Activated CD8-positive, alpha-beta memory T cell treated with anti-CD3 and anti-CD28 coated beads, Interleukin-2, amount 50 U/mL, for 24 hours (primary cell): Measurements from ENCODE around the gene CCDC150.
"Not testable (repeated sequence)": the region's sequence is repeated elsewhere in the genome, so short reads cannot be mapped to it uniquely, and the experiment has no call there.

Source experiments
- DNase-seq: peaks from one replicate; pipeline ENCODE4 v3.0.0-alpha.2; 2020; ENCODE audit errors: extremely low read depth

Gene CCDC150

DNA sequence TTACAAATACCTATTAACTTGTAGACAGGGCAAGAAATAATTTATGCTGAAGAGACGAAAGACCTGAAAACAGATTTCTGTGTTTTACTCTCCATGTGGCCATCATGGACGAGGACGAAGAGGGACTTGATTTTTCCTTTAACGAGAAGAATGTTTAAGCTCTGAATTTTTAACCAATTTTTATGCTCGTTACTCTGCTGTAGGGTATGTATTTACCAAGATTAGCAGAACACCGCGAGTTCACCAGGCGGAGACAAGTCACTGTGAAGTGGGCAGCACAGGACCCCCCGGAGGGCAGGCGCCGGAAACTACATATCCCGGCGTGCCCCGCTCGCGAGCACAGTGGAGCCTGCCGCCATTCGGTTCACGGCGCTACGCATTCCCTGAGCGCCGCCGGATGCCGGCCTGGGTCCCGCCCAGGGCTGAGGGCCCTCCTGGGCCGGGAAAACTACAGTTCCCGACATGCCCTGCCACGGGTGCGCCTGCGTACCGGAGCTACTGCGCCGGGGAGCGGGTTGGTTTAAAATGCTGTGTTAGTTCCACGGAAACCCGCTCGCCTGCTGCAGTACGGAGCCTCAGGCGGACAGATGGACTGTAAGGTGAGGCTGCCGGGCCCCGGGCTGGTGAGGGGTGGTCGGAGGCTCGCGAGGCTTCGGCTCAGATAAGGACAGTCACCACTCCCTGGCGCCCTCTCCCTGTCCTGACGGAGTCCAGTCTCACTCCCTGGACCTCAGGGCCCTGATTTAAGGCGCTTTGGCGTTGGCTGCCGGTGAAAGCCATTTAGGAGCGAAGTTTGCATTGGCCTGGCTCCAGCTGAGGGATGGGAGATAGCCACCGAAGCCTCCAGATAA is at the start of gene CCDC150:
TSS of gene CCDC150 (plus strand) at position 536 of the 851 bp plus-strand sequence. CDS start at position 588, 52 bp downstream.
- DNase-seq: peak; percentile 80

GRCh38 chr2:196590286-196590685 is 49.2 kb upstream of the CCDC150 start:
- no peak for DNase-seq

GRCh38 chr2:196591004-196591403 is 48.5 kb upstream of the CCDC150 start:
- DNase-seq: no peak

DNA sequence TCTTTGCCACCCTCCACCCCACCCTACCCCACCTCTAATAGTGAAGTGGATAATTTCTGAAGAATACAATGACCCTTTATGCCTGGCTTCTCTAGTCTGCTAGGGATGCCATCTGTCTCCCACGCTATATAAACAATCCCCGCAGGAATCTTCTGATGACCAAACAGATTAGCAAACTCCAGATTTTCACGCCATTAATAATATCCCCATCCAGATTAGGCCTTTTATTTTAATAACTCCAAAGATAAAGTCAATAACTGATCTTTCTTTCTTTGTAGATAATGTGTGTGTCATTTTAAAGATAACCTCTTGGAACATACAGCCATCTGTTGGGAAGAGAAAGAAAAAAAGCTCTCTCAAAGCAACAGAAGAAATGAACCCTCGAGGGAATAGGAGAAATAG is 47.9 kb upstream of the CCDC150 start:
- no peak for DNase-seq

DNA sequence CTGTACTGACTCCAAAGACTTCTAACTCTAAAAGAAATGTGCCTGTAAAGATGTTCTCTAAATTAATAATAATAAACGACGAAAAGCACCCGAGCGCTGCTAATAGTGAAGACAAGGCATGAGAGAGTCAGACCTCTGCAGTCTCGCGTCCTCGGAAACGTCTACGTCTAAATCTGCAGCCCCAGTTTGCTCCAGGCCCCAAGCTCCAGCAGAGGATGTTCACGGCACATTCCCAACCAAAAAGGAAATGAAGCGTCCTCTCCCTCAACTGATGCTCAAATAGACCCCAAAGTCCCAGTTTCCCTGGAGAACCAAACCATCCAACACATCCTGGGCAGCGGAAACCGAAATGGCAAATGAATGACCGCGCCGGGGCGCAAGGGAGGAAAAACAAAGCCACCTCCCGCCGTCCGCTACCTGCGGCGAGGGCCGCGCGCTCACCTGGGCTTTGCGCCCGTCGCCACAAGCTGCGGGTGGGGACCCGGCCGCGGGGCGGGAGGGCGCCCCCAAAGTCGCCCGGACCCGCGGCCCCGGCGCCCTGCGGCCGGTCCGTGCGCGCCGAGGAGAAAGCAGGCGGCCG is 47.1 kb upstream of the CCDC150 start:
- no peak for DNase-seq

DNA sequence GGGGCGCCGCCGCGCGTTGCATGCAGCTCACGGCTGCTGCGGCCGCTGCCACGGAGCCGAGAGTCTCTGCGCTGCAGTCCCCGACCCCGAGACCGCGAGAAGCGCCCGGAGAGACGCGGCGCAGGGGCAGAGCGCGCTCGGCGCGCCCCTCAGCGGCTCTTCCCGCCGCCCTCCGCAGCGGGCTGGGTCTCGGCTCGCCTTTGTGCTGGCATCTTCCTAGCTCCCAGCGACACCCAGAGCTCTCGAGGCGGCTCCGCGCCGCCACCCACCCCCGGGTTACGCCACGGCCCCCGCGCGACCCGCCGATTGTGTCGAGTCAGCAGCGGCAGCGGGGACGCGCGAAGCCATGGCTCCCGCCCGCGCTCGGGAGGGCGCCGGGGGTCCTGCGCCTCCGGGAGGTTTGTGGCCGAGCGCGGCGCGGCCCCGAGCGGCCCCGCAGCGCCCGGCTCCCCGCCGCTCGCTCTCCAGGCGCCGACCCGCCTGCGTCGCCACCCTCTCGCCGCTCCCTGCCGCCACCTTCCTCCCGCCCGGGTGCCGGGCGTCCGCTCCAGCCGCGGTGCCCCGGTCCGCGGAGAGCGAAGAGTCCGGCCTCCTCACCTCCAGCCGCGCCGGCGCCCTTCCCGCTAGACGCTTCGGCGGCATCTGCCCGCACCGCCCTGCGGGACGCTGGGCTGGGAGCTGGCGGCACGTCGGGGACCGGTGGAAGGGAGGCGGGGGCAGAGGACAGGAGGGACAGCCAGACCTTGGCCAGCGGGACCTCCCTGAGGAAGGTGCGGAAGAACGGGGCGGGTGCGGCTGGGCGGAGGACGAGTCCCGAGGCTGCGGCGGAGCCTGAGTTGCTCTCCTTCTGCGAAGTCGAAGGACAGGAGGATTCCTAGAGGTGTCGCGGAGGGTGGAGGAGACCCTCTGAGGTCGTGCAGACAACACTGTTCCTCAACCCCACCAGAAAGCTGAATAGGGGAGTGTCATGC is 46.3 kb upstream of the CCDC150 start, which contains the start of gene HECW2:
TSS of gene HECW2 (minus strand) at position 644 of the 971 bp plus-strand sequence.
- DNase-seq: no peak

GRCh38 chr2:196594158-196594557 is 45.4 kb upstream of the CCDC150 start:
- no peak for DNase-seq

- DNase-seq: no peak
Observed at GRCh38 chr2:196597531-196597930, 42.0 kb upstream of the CCDC150 start.

GRCh38 chr2:196598412-196598811 is 41.1 kb upstream of the CCDC150 start:
- DNase-seq: no peak

DNA sequence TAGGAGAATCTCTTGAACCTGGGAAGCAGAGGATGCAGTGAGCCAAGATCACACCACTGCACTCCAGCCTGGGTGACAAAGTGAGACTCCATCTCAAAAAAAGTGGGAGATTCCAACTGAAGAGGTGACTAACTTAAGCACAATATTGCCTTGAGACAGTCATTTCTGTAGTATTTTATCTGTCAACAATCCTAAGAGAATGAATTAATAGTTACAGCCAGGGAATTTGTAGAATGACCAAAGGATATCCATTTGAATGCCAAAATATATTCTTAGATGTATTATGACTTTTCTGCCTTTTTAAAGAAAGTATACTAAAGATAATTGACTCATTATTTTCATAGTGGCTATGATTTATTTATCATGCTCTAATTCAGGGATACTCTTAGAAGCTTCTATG is 40.7 kb upstream of the CCDC150 start:
- no peak for DNase-seq

DNA sequence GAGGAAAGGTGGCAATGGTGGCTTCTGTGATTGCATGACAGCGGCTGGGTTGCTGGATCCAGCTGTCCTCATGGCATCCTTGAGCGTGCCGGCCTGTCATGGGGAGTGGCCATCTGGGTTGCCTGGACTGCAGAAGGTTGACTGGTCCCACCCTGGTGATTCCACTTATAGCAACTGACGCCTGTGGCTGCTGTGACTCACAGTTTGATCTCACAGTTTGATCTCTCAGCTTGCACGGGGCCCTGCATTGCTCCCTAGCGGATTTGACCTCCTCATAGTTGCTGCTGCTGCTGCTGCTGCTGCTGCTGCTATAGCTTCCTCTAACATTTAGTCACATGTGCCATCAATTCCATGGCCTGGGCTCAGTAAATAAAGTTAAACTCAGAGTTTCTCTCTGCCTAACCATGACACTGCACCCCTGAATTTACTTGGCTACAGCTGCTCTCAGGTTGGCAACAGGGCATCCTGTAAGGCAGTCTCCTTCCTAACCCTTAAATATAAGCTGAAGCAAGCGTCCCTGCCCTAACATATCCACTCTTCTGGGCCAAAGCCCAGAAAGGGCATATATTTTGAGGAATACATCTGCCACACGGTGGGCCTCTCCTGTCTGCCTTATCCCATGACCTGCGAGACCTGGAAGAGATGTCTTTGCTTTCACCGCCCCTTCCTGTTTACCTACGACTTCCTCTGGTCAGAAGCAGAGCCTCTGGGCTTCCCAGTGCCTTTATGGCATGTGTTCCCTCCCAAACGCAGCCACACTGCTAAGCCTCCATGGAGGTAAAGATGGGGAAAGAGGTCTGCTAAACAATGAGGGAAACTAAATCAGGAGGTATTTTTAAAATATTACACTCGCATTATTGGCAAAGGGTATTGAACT is 37.8 kb upstream of the CCDC150 start:
- no peak for DNase-seq

GRCh38 chr2:196604196-196604595 is 35.3 kb upstream of the CCDC150 start:
- DNase-seq: no peak

GRCh38 chr2:196606516-196606915 is 33.0 kb upstream of the CCDC150 start:
- no peak for DNase-seq

GRCh38 chr2:196607073-196607472 is 32.4 kb upstream of the CCDC150 start:
- no peak for DNase-seq

DNA sequence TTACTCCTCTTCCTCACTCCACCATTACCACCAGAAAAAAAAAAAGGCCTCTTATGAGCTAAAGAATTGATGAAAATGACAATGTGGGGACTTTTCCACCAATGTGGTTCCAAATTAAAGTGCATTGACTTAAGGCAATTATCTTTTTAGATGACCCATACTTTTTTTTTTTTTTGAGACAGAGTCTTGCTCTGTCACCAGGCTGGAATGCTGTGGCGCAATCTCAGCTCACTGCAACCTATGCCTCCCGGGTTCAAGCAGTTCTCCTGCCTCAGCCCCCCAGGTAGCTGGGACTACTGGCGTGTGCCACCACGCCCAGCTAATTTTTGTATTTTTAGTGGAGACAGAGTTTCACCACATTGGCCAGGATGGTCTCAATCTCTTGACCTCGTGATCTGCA is 31.6 kb upstream of the CCDC150 start:
- DNase-seq: not testable (repeated sequence)

DNA sequence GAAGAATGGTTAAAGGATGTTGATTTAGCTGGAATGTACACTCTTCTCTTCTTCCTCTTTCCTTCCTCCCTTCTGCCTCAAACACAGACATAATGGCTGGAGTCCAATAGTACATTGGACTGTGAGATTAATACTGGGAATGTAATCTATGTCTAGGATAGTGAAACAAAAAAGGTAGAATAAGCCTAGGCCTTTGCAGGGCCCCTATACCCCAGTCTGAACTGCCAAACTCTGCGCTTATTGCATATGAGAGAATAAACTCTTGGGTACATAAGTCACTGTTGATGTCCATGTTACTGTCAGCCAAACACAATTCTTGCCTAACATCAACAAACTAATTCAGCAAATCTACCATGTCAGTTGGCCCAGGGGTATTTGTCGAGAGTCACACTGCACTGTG is 29.7 kb upstream of the CCDC150 start:
- no peak for DNase-seq

DNA sequence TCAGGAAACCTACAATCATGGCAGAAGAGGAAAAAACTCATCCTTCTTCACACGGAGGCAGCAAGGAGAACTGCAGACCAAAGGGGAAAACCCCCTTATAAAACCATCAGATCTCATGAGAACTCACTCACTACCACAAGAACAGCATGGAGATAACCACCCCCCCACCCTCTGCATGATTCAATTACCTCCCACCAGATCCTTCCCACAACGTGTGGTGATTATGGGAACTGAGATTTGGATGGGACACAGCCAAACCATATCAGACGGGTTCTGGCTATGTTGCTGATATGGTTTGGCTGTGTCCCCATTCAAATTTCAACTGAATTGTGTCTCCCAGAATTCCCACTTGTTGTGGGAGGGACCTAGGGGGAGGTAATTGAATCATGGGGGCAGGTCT is 28.7 kb upstream of the CCDC150 start:
- no peak for DNase-seq

DNA sequence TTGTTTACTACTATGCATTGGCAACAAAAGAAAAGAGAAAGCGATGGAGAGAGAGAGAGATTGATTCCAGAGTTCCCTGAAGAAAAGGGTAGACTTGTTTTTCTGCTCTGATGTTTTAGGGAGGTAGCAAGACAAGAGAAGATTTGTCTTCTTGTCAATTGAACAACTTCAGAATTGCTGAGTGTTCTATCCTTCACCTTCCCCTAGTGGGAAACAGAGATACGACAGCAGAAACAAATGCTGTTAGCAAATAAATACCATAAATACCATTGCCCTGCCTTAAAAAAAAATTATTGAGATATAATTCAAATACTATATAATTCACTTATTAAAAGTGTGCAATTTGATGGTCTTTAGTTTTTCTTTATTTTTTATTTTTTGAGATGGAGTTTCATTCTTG is 26.2 kb upstream of the CCDC150 start:
- DNase-seq: no peak

- DNase-seq: no peak
Observed at GRCh38 chr2:196617430-196617829, 22.1 kb upstream of the CCDC150 start.

DNA sequence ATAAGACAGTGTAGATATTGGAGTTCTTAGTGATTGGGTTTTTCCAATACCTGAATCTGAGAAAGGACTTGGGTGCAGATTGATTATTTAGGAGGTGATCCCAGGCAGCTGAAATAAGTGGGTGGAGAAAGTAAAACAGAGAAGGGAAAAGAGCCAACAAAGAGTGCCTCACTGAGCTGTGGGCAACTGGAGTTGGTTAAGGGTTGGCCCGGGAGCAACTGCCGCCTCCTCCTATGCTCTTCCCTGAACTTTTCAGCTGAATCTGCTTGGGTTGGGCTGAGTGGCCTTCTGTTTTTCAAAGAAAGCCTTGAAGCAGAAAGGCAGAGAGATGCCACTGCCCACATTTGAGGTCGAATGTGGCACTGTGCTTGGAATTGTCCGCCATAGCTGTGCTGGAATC is 20.9 kb upstream of the CCDC150 start:
- no peak for DNase-seq

DNA sequence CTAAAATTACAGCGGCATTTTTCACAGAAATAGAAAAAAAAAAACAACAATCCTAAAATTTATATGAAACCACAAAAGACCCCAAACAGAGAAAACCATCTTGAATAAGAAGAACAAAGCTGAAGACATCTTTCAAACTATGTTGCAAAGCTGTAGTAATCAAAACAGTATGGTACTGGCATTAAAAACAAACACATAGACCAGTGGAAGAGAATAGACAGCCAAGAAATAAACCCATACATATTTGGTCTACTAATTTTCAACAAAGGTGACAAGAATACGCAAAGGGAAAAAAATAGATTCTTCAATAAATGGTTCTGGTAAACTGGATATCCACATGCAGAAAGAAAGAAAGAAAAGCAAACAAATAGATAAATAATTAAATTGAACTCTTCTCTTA is 9.0 kb upstream of the CCDC150 start:
- no peak for DNase-seq
